Measurements from ENCODE around the gene PIK3R1.

- TF ChIP-seq CTCF (IDR thresholded peaks at IDR 0.05; ENCODE audit: low read depth, low read length, poor library complexity, severe bottlenecking) = no peak
- no peak for TF ChIP-seq EZH2phosphoT487 (IDR thresholded peaks at IDR 0.05; ENCODE audit: borderline replicate concordance, low read length)
Observed at GRCh38 chr5:68265822-68266395, 50.4 kb downstream of the PIK3R1 start.
